Fibroblast of lung (primary cell): Measurements from ENCODE around the gene FLNB. TPM values are rescaled to one million over a fixed set of nuclear protein-coding genes. Genes with fewer than 3 reads are reported as not detected.

Experiments used
- DNase-seq, 2 donors: peaks; one replicate each; pipeline versions ENCODE4 v3.0.0 to v3.0.0-alpha.2; 2010; ENCODE audit warnings: low read depth in 2 of 2
- H2AFZ ChIP-seq: 2 replicates; pipeline ENCODE4 v1.5.1; 2012; ENCODE audit warnings: low read length, control low read depth, inconsistent platforms
- H3K27ac ChIP-seq: 2 replicates; pipeline ENCODE4 v1.5.1; 2011; ENCODE audit warnings: low read length, control low read depth; ENCODE audit not compliant: insufficient read depth
- H3K27me3 ChIP-seq: 2 replicates; pipeline ENCODE4 v1.5.1; 2011; ENCODE audit warnings: mild to moderate bottlenecking, low read length; ENCODE audit not compliant: control insufficient read depth, insufficient read depth
- H3K36me3 ChIP-seq: 2 replicates; pipeline ENCODE4 v1.5.1; 2011; ENCODE audit warnings: low read length; ENCODE audit not compliant: control insufficient read depth, insufficient read depth
- H3K4me1 ChIP-seq: 2 replicates; pipeline ENCODE4 v1.5.1; 2011; ENCODE audit warnings: low read length; ENCODE audit not compliant: control insufficient read depth, insufficient read depth; ENCODE audit errors: extremely low read depth
- H3K4me2 ChIP-seq: 2 replicates; pipeline ENCODE4 v1.5.1; 2011; ENCODE audit warnings: low read length, control low read depth; ENCODE audit not compliant: insufficient read depth; ENCODE audit errors: extremely low read depth
- H3K4me3 ChIP-seq, 4 experiments: fragments of 200-600 bp in 1 of 4; sonication (generic) in 1 of 4; replicated peaks in 1 of 4; 2 replicates each; pipeline ENCODE4 v1.5.1; 2011 to 2016; ENCODE audit warnings: low read length in 4 of 4, low read depth in 3 of 4, mild to moderate bottlenecking in 3 of 4, control low read depth in 2 of 4, inconsistent platforms in 1 of 4, mixed read lengths in 1 of 4; ENCODE audit not compliant: insufficient read depth in 1 of 4; ENCODE audit errors: control extremely low read depth in 1 of 4
- H3K79me2 ChIP-seq: 2 replicates; pipeline ENCODE4 v1.5.1; 2012; ENCODE audit warnings: mild to moderate bottlenecking, low read length, inconsistent platforms; ENCODE audit not compliant: control insufficient read depth, insufficient read depth
- H3K9ac ChIP-seq: 2 replicates; pipeline ENCODE4 v1.5.1; 2011; ENCODE audit warnings: mild to moderate bottlenecking, low read length, control low read depth; ENCODE audit not compliant: insufficient read depth
- H3K9me3 ChIP-seq: 2 replicates; pipeline ENCODE4 v1.5.1; 2012; ENCODE audit warnings: low read depth, low read length; ENCODE audit not compliant: control insufficient read depth, insufficient read depth
- H4K20me1 ChIP-seq: 2 replicates; pipeline ENCODE4 v1.5.1; 2011; ENCODE audit warnings: low read length; ENCODE audit not compliant: control insufficient read depth, insufficient read depth; ENCODE audit errors: extremely low read depth
- EZH2 ChIP-seq: IDR thresholded peaks from 2 replicates; pipeline ENCODE4 v1.5.1; 2012; ENCODE audit warnings: low read length, control low read depth, mild to moderate bottlenecking; ENCODE audit errors: missing control alignments
- polyA plus RNA-seq, 2 donors: library from polyadenylated mRNA; depleted of rRNA in 1 of 2; stranded (reverse) in 1 of 2; unstranded in 1 of 2; fragments of >200 nt; gene quantifications; 2 replicates each; pipeline ENCODE4 v1.2.1, GENCODE V29; 2011 to 2012; ENCODE audit warnings: missing spikeins in 1 of 2
- total RNA-seq: library from RNA; depleted of rRNA; stranded (reverse); fragments of >200 nt; gene quantifications from 2 replicates; pipeline ENCODE4 v1.2.1, GENCODE V29; 2014
- TF ChIP-seq, protein P1 (sequence below), 2 donors: IDR thresholded peaks in 1 of 2; conservative IDR thresholded peaks in 1 of 2; 1 replicate in 1 of 2; 2 replicates in 1 of 2; pipeline ENCODE4 v1.5.1; 2011 to 2012; ENCODE audit warnings: low read length in 2 of 2, control low read depth in 1 of 2, inconsistent platforms in 1 of 2, low read depth in 1 of 2, mild to moderate bottlenecking in 1 of 2

FLNB gene
- total and polyA plus RNA-seq, 2 donors (not counting 1 experiment from before 2014, with no cell fraction given): 81.7 to 105 TPM

DNA sequence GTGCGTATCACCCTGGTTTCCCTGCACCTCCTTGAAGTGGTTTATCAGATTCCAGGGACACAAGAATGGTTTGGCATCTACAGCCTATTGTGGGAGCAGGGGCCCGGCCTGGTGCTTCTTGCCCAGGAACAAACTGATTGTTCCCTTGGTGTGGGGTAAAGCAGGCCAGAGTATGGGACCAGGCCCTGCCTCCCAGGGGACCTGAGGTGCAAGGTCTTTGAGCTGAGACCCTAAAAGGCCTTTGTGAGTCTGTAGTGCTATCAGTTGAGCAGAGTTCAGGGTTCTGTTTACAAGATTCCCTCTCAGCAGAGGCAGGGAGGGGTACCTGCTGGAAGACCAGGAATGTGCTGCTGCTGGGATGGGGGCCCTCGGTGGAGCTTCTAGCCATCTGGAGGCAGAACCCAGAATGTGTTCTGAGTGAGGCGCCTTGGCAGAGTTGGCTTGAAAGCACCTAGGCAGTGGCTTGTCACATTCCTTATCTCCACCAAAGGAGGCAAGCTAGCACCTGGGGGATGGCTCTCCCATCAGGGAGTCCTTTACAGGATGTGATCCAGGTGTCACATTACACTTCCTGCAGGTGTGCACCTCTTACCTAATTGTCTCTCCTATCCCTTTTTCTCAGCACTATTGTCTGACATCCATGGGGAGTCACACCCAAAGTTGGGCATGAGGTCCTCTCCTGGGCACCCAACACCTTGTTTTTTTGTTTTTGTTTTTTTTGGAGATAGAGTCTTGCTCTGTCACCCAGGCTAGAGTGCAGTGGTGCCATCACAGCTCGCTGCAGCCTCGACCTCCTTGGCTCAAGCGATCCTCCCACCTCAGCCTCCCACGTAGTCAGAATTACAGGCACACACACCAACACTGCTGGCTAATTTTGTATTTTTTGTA is 13.1 kb downstream of the FLNB start:
- no peaks in the 10 kb centered on the region for H3K27me3 ChIP-seq
- no peak overlapping the region for H3K27ac ChIP-seq
- H3K9ac ChIP-seq: no peak overlapping the region
- no peak for DNase-seq
- no peak overlapping the region for H3K4me3 ChIP-seq
- TF ChIP-seq EZH2: no peak
- TF ChIP-seq, protein P1, sequence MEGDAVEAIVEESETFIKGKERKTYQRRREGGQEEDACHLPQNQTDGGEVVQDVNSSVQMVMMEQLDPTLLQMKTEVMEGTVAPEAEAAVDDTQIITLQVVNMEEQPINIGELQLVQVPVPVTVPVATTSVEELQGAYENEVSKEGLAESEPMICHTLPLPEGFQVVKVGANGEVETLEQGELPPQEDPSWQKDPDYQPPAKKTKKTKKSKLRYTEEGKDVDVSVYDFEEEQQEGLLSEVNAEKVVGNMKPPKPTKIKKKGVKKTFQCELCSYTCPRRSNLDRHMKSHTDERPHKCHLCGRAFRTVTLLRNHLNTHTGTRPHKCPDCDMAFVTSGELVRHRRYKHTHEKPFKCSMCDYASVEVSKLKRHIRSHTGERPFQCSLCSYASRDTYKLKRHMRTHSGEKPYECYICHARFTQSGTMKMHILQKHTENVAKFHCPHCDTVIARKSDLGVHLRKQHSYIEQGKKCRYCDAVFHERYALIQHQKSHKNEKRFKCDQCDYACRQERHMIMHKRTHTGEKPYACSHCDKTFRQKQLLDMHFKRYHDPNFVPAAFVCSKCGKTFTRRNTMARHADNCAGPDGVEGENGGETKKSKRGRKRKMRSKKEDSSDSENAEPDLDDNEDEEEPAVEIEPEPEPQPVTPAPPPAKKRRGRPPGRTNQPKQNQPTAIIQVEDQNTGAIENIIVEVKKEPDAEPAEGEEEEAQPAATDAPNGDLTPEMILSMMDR (conservative IDR thresholded peaks at IDR 0.05 in 1 of 2, IDR thresholded peaks at IDR 0.05 in 1 of 2; ENCODE audit: low read depth in 1 of 2, low read length in 2 of 2): no peak
- H4K20me1 ChIP-seq: no peaks in the 10 kb centered on the region
- peaks cover 77% of the 10 kb centered on the region for H3K79me2 ChIP-seq
- no peaks in the 10 kb centered on the region for H3K9me3 ChIP-seq
- no peaks in the 10 kb centered on the region for H3K36me3 ChIP-seq
- no peak overlapping the region for H3K4me2 ChIP-seq
- H2AFZ ChIP-seq: no peak overlapping the region
- peaks cover 3% of the 10 kb centered on the region for H3K4me1 ChIP-seq

DNA sequence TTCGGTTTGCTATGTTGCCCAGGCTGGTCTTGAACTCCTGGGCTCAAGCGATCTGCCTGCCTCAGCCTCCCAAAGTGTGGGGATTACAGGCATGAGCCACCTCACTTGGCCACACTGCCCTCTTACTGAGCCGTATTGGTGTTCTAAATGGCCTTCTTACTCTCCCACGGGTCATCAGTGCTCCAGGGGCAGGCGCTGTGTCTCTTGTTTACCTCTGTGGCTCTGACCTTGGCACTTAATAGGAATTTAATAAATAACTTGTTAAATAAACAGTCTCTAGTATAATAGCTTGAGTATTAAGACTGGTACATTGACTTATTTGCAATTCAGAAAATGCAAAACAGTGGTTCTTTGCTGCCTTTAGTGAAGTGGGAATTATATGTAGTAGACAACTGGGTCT is 13.7 kb downstream of the FLNB start:
- Histone ChIP-seq H3K4me1 (peaks cover 3% of the 10 kb centered on the region), H3K4me2 (no peak overlapping the region), H3K27me3 (no peaks in the 10 kb centered on the region), H3K79me2 (peaks cover 78% of the 10 kb centered on the region), H3K9me3 (no peaks in the 10 kb centered on the region), H3K27ac (no peak overlapping the region), H2AFZ (no peak overlapping the region), H3K4me3 (no peak overlapping the region), H3K9ac (no peak overlapping the region), H4K20me1 (no peaks in the 10 kb centered on the region), H3K36me3 (no peaks in the 10 kb centered on the region)
- DNase-seq: no peak
- TF ChIP-seq EZH2: no peak
- TF ChIP-seq, protein P1 (conservative IDR thresholded peaks at IDR 0.05 in 1 of 2, IDR thresholded peaks at IDR 0.05 in 1 of 2; ENCODE audit: low read depth in 1 of 2, low read length in 2 of 2): no peak

DNA sequence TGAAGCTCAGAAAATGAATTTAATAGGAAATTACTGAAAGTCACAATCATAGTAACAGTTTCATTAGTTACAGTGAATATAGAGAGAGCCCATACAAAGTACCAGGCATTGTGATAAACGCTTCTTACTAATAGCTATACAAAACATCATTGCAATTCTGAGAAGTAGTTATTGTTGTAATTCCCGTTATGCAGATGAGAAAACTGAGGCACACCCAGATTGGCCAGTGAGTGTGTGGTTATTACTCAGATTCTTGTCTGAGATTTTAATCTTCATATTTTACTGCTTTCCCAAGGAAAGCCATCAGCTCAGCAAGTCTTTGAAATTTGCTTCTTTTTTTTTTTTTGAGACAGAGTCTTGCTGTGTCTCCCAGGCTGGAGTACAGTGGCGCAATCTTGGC is 14.3 kb downstream of the FLNB start:
- Histone ChIP-seq H3K4me2 (no peak overlapping the region), H2AFZ (no peak overlapping the region), H3K36me3 (no peaks in the 10 kb centered on the region), H3K79me2 (peaks cover 77% of the 10 kb centered on the region), H4K20me1 (no peaks in the 10 kb centered on the region), H3K9me3 (no peaks in the 10 kb centered on the region), H3K27me3 (no peaks in the 10 kb centered on the region), H3K4me1 (peaks cover 3% of the 10 kb centered on the region), H3K9ac (no peak overlapping the region), H3K4me3 (no peak overlapping the region), H3K27ac (no peak overlapping the region)
- no peak for TF ChIP-seq EZH2
- DNase-seq: peak in 1 of 2 donors; percentile 39
